Activated CD8-positive, alpha-beta memory T cell treated with anti-CD3 and anti-CD28 coated beads for 36 hours (primary cell): ENCODE measurements around the gene ANKH. TPM values are rescaled to one million over a fixed set of nuclear protein-coding genes. Genes with fewer than 3 reads are reported as not detected.

Experiments
- CTCF ChIA-PET: fragments of 350-600 bp; sonication (Branson Sonifier 250); formaldehyde crosslinking; loops from one replicate; lab custom pipeline; 2021; ENCODE audit warnings: antibody characterized with exemption; lab: Charles Lee
- POLR2A ChIA-PET: fragments of 350-600 bp; sonication (Branson Sonifier 250); formaldehyde crosslinking; loops from one replicate; lab custom pipeline; 2021; ENCODE audit warnings: antibody characterized with exemption; lab: Charles Lee
- total RNA-seq, 2 experiments: library from RNA; stranded (reverse); gene quantifications; one replicate each; pipeline ENCODE4 v1.2.3, GENCODE V29; 2021

The ANKH gene
- total RNA-seq, 2 experiments from 2014 or later: 88.6 to 90.1 TPM

DNA sequence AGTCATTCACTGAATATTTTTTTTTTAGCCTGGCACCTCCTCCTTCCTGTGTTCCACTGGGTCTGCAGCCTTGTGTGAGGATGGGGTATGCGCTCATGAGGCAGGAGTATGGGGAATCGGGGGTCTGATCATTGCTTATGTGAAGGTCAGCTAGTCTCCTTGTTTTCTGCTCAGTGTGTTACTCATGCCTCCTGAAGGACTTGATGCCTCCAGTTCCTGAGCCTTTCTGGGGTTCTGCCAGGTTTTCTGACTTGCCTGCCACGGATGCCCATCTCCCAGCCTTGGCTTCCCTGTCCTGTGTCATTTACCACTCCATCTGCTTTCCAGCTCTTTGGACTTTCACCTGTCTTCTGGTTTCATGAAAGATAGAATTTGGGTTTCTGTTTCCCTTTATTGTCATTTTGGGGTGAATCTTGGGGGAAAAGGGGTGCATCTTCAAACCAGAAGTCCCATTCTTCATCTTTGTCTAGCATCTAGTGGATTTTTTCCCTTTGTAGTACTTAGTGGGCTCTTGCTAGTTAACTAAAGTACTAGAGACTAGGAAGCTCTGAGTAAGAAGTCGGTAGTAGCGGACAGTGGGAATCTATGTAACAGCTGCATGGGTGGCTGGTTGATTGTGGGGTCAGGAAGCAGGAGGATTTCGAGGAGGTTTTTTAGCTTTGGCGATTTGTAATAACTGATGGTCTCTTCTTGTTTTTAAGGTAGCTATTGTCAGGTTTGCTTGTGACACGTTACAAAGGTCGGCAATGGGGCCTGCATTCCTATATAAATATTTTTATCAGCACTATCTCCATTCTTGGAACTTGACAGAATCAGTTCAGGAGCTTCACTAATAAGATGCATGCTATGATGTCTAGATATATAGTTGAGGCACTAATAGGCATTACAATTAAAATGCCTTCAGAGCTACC, 198.8 kb downstream of the ANKH start:
- POLR2A ChIA-PET: no interaction called here

DNA sequence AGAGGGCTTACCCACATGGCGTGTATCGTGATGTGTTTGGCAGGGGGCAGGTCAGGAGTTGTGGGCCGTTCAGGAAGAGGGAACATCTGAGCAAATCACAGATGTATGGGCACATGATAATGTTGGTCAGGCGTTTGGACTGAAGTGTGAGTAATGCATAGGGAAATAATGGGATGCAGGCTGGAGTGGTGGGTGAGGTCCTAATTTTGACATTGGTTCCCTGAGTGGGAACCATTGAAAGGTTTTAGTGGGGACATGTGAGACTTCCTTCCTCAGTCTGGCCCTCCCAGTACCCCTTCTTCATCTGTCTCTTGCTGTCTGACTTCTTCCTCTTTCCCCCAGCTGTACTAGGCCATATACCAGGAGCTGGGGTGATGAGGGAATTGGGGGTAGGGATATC, 199.5 kb downstream of the ANKH start:
- CTCF ChIA-PET: no interaction called here

More for the DNA sequence above, 198.8 kb downstream of the ANKH start:
- CTCF ChIA-PET: interaction anchor here (0.5 kb wide), 1 partner anchor 13 kb away, joined by 3 read pairs; no protein-coding TSS in a partner anchor

DNA sequence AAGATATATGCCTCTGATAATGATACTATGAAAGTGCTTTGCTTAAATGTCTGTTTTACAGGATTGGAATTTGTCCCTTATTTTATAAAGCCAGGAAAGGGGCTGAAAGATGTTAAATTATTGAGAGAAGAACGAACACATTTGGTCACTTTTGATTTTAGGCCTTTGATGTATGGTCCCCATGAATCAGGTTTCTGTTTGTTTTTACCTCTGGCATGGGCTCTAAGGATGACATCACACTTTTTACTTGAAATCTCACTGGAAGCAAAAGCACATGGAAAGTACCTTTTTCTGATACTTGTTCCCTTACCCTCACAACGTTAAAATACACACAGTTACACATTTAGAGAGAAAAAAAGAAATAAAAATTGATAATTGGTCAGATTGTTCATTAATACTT, 200.2 kb downstream of the ANKH start:
- CTCF ChIA-PET: no interaction called here
- POLR2A ChIA-PET: no interaction called here

More for the DNA sequence above, 199.5 kb downstream of the ANKH start:
- POLR2A ChIA-PET: no interaction called here

DNA sequence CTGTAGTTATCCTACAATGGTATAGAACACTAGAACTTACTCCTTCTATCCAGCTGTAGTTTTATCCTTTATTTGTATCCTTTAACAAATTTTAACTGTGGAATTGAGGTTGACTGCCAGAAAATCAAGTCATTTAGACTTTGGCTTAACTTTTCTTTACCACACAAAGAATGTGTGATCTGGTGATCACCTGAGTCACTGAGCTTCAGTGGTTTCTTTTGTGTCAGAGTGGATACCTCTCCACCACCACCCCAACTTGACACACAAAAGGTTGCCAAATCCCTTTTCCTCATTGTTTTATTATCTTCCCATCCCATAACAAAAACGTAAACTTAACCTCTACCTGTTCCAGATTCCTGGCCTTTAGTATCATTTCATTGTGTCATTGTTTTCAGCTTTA, 201.6 kb downstream of the ANKH start:
- POLR2A ChIA-PET: no interaction called here
- CTCF ChIA-PET: no interaction called here

- ChIA-PET CTCF (interaction anchor here (1.5 kb wide), 1 partner anchor 203 kb away, joined by 3 read pairs; no protein-coding TSS in a partner anchor), POLR2A (no interaction called here)
Observed at GRCh38 chr5:14669415-14669814, 202.2 kb downstream of the ANKH start.

DNA sequence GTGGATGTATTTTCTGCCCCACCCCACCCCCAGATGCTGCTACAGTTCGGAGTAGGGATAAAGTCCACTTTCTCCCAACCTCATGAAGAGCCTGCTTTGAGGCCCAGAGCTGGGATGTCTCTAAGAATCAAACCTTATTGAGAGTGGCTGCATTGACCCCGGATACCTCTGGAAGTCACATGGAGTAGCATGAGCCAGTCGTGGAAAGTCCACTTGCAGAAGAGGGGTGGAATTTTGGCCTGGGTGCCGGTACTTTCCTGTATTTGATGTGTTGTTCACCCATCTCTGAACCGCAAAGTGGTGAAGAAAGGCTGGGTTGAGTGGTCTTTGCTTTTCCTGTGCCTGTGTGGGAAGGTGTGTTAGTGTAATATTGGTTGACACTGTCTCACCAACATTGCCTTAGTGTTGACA, 203.4 kb downstream of the ANKH start:
- ChIA-PET POLR2A (interaction anchor here (0.6 to 1.1 kb wide), 3 partner anchors 8 to 255 kb away, joined by 3 read pairs; no protein-coding TSS in a partner anchor), CTCF (interaction anchor here (1.5 kb wide), 1 partner anchor 204 kb away, joined by 3 read pairs; no protein-coding TSS in a partner anchor)

DNA sequence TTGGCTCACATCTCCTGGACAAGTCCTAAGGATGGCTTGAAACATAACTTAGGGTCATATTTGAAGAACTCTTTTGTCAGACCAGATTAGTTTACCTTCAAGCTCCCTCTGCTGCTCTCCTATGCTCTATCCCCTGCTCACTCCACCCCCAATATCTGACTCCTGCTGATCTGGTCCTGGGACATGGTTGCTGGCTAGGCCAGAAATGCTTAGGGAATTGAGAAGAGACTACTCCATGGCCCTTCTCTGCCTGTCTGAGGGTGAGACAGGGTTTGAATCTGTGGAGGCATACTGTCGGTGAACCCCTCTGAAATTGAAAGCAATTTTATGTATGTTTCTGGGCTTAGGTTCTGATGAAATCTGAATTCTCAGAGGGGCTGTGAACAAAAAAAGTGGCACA, 203.8 kb downstream of the ANKH start:
- ChIA-PET CTCF (interaction anchor here (0.7 to 2.2 kb wide), 3 partner anchors 17 to 254 kb away, joined by 3 to 7 read pairs (median 3); no protein-coding TSS in a partner anchor), POLR2A (interaction anchor here (0.6 to 1.2 kb wide), 5 partner anchors 8 to 325 kb away, joined by 3 to 4 read pairs (median 3); no protein-coding TSS in a partner anchor)

GRCh38 chr5:14667290-14667689, 204.3 kb downstream of the ANKH start:
- ChIA-PET CTCF (interaction anchor here (0.7 to 2.2 kb wide), 3 partner anchors 18 to 253 kb away, joined by 3 to 7 read pairs (median 3); no protein-coding TSS in a partner anchor), POLR2A (interaction anchor here (0.6 to 1.7 kb wide), 6 partner anchors 8 to 325 kb away, joined by 3 to 7 read pairs (median 3); no protein-coding TSS in a partner anchor)

- ChIA-PET POLR2A (interaction anchor here (1.7 kb wide), 1 partner anchor 9 kb away, joined by 7 read pairs; no protein-coding TSS in a partner anchor), CTCF (interaction anchor here (1.2 to 2.2 kb wide), 2 partner anchors 19 to 37 kb away, joined by 3 to 7 read pairs; no protein-coding TSS in a partner anchor)
Observed at GRCh38 chr5:14666357-14666756, 205.2 kb downstream of the ANKH start.

GRCh38 chr5:14665949-14666348, 205.6 kb downstream of the ANKH start:
- POLR2A ChIA-PET: interaction anchor here (1.7 kb wide), 1 partner anchor 9 kb away, joined by 7 read pairs; no protein-coding TSS in a partner anchor
- CTCF ChIA-PET: interaction anchor here (2.2 kb wide), 1 partner anchor 19 kb away, joined by 7 read pairs; no protein-coding TSS in a partner anchor

GRCh38 chr5:14665101-14665822, 206.3 kb downstream of the ANKH start:
- CTCF ChIA-PET: interaction anchor here (2.2 kb wide), 1 partner anchor 20 kb away, joined by 7 read pairs; no protein-coding TSS in a partner anchor
- POLR2A ChIA-PET: no interaction called here

- POLR2A ChIA-PET: interaction anchor here (1.0 to 1.2 kb wide), 2 partner anchors 10 to 82 kb away, joined by 3 read pairs; partner anchors contain the start of gene OTULINL
Observed at GRCh38 chr5:14664270-14665100, 207.1 kb downstream of the ANKH start, which contains the start of gene OTULIN. TSS of gene OTULIN (plus strand) at chr5:14664718. CDS start at chr5:14664826, 108 bp downstream.

DNA sequence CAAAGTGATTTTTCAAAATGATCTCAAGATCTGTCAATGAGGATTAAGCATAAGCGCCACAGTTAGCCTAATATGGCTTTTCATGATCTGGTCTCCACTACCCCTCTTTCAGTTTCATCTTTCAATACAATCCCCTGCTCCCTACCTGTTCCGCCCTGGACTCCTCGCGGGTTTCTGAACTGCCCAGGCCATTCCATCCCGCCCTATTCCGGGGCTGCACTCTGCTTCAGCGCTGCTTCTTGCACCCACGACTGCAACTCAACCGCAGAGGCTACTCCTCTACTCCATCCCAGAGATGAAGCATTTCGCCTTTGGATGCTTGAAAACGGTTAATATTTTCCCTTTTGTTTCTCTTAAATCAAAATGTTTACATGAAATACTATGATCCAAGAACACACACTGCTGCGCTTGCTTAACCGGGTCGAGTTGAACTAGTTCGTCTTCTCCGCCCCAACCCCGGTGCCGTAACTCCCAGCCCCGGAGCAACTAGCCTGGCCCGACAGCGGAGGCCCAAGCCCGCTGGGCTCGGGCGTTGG, 207.8 kb downstream of the ANKH start:
- ChIA-PET POLR2A (interaction anchor here (1.0 to 1.2 kb wide), 2 partner anchors 9 to 82 kb away, joined by 3 read pairs; partner anchors contain the start of gene OTULINL), CTCF (no interaction called here)

More at GRCh38 chr5:14664270-14665100, 207.1 kb downstream of the ANKH start, which contains the start of gene OTULIN:
- CTCF ChIA-PET: no interaction called here

DNA sequence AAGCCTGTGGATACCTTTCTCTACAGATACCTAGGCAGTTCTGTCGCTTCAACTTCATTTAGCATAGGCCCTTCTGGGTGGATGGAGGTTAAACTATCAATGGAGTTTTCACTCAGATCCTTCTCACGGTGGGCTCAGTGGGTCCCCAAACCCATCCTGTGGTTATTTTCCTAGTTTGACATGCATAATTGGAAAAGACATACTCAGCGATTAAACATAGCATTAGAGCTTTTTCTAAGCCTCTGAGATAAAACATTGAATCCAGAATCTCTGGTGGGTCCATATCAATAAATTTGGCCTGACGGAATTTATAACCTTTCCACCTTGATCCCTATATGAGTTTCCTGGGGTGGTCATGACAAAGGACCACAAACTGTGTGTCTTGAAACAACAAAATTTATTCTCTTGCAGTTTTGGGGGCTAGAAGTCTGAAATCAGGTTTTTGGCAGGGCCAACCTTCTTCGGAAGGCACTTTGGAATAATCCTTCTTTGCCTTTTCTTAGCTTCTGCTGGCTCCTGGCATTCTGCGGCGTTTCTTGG, 208.8 kb downstream of the ANKH start:
- ChIA-PET POLR2A (no interaction called here), CTCF (interaction anchor here (1.9 kb wide), 1 partner anchor 14 kb away, joined by 6 read pairs; no protein-coding TSS in a partner anchor)

- ChIA-PET POLR2A (no interaction called here), CTCF (interaction anchor here (1.4 to 1.9 kb wide), 2 partner anchors 12 to 262 kb away, joined by 3 to 6 read pairs; no protein-coding TSS in a partner anchor)
Observed at GRCh38 chr5:14660833-14661232, 210.7 kb downstream of the ANKH start.

GRCh38 chr5:14659821-14660607, 211.6 kb downstream of the ANKH start:
- POLR2A ChIA-PET: no interaction called here

More at GRCh38 chr5:14659821-14660607, 211.6 kb downstream of the ANKH start:
- CTCF ChIA-PET: interaction anchor here (0.7 kb wide), 1 partner anchor 13 kb away, joined by 3 read pairs; no protein-coding TSS in a partner anchor
